CD14-positive monocyte (primary cell): ENCODE data around the gene CLEC3A. TPM values are rescaled to one million over a fixed set of nuclear protein-coding genes. Genes with fewer than 3 reads are reported as not detected.

Source experiments
- DNase-seq, 3 donors: peaks; one replicate each; pipeline ENCODE4 v3.0.0-alpha.2; 2011 to 2022
- H2AFZ ChIP-seq: 2 replicates; pipeline ENCODE4 v1.6.0; 2012; ENCODE audit warnings: mild to moderate bottlenecking, low read depth, low read length, inconsistent platforms; ENCODE audit not compliant: insufficient read depth, poor library complexity, severe bottlenecking
- H3K27ac ChIP-seq, 2 donors: 1 replicate in 1 of 2; 2 replicates in 1 of 2; pipeline ENCODE4 v1.5.1; 2012 to 2013; ENCODE audit warnings: low read length in 2 of 2, control low read depth in 1 of 2, inconsistent platforms in 1 of 2, low read depth in 1 of 2, mild to moderate bottlenecking in 1 of 2
- H3K27me3 ChIP-seq, 2 donors: one replicate each; pipeline versions ENCODE4 v1.6.0 to v1.6.1; 2011 to 2013; ENCODE audit warnings: low read length in 2 of 2; ENCODE audit not compliant: control insufficient read depth in 2 of 2, insufficient read depth in 2 of 2
- H3K36me3 ChIP-seq, 2 donors: replicated peaks in 1 of 2; 1 replicate in 1 of 2; 2 replicates in 1 of 2; pipeline versions ENCODE4 v1.5.1 to v1.6.1; 2012 to 2013; ENCODE audit warnings: low read length in 2 of 2, control low read depth in 1 of 2, inconsistent platforms in 1 of 2, mild to moderate bottlenecking in 1 of 2; ENCODE audit not compliant: insufficient read depth in 2 of 2, control insufficient read depth in 1 of 2
- H3K4me1 ChIP-seq, 2 donors: 1 replicate in 1 of 2; 2 replicates in 1 of 2; pipeline versions ENCODE4 v1.5.1 to v1.6.1; 2012 to 2013; ENCODE audit warnings: low read length in 2 of 2, control low read depth in 1 of 2, inconsistent platforms in 1 of 2, mild to moderate bottlenecking in 1 of 2, moderate library complexity in 1 of 2; ENCODE audit not compliant: insufficient read depth in 2 of 2, control insufficient read depth in 1 of 2
- H3K4me2 ChIP-seq: replicated peaks from 2 replicates; pipeline ENCODE3; 2012; ENCODE audit warnings: low read length, moderate library complexity, mild to moderate bottlenecking; ENCODE audit not compliant: poor library complexity, severe bottlenecking; ENCODE audit errors: extremely low read depth
- H3K4me3 ChIP-seq, 3 experiments: fragments of 200-600 bp in 1 of 3; sonication (generic) in 1 of 3; replicated peaks in 1 of 3; 1 replicate in 2 of 3; 2 replicates in 1 of 3; pipeline ENCODE4 v1.5.1; 2011 to 2013; ENCODE audit warnings: low read length in 3 of 3, mild to moderate bottlenecking in 3 of 3, control low read depth in 2 of 3, low read depth in 2 of 3, inconsistent platforms in 1 of 3, moderate library complexity in 1 of 3
- H3K79me2 ChIP-seq: 2 replicates; pipeline ENCODE4 v1.6.0; 2012; ENCODE audit warnings: mild to moderate bottlenecking, control low read depth, inconsistent platforms, low read length, moderate library complexity; ENCODE audit not compliant: insufficient read depth
- H3K9ac ChIP-seq: 2 replicates; pipeline ENCODE4 v1.6.0; 2017; ENCODE audit warnings: low read length, mild to moderate bottlenecking; ENCODE audit not compliant: insufficient read depth, poor library complexity, severe bottlenecking
- H3K9me3 ChIP-seq, 2 donors: replicated peaks in 1 of 2; 1 replicate in 1 of 2; 2 replicates in 1 of 2; pipeline versions ENCODE4 v1.5.1 to v1.6.1; 2012 to 2013; ENCODE audit warnings: low read length in 2 of 2, control low read depth in 1 of 2; ENCODE audit not compliant: control insufficient read depth in 1 of 2, insufficient read depth in 1 of 2
- H4K20me1 ChIP-seq: 2 replicates; pipeline ENCODE4 v1.6.0; 2012; ENCODE audit warnings: mild to moderate bottlenecking, low read length, control low read depth, moderate library complexity; ENCODE audit not compliant: insufficient read depth
- H3K27ac Mint-ChIP-seq, 7 donors: one replicate each; pipeline ENCODE4 v1.8.0; 2020; ENCODE audit warnings: mild to moderate bottlenecking in 7 of 7, mixed read lengths in 7 of 7, moderate library complexity in 6 of 7, inconsistent platforms in 2 of 7
- H3K27me3 Mint-ChIP-seq, 3 donors: one replicate each; pipeline ENCODE4 v1.8.0; 2021 to 2022; ENCODE audit warnings: low read depth in 3 of 3, mild to moderate bottlenecking in 3 of 3, mixed read lengths in 3 of 3, moderate library complexity in 3 of 3, inconsistent platforms in 1 of 3
- H3K36me3 Mint-ChIP-seq, 2 donors: one replicate each; pipeline ENCODE4 v1.8.0; 2020; ENCODE audit warnings: mixed read lengths in 2 of 2, inconsistent platforms in 1 of 2, mild to moderate bottlenecking in 1 of 2
- H3K4me1 Mint-ChIP-seq: one replicate; pipeline ENCODE4 v1.8.0; 2020; ENCODE audit warnings: mild to moderate bottlenecking, mixed read lengths
- H3K4me3 Mint-ChIP-seq, 2 donors: one replicate each; pipeline ENCODE4 v1.8.0; 2020; ENCODE audit warnings: mild to moderate bottlenecking in 2 of 2, mixed read lengths in 2 of 2, moderate library complexity in 1 of 2
- H3K9me3 Mint-ChIP-seq, 7 donors: one replicate each; pipeline ENCODE4 v1.8.0; 2020 to 2022; ENCODE audit warnings: mixed read lengths in 7 of 7, mild to moderate bottlenecking in 6 of 7, moderate library complexity in 6 of 7, inconsistent platforms in 2 of 7
- CTCF ChIP-seq: fragments of 200-600 bp; IDR thresholded peaks from one replicate; pipeline ENCODE4 v1.8.0; 2022; ENCODE audit warnings: antibody characterized with exemption, mild to moderate bottlenecking
- WGBS: methylation state at CpG from one replicate; pipeline ENCODE4 v1.1.5; 2013; ENCODE audit warnings: missing lambda C conversion rate; ENCODE audit not compliant: insufficient coverage; 5-methylcytosine and 5-hydroxymethylcytosine counted together
- intact Hi-C, 2 donors: fragments of 100-400 bp; cut with micrococcal nuclease; formaldehyde crosslinking; loops; one replicate each; pipeline versions ENCODE4 v1.15.0 to v1.15.1; 2023
- polyA plus RNA-seq, 3 donors: library from polyadenylated mRNA; depleted of rRNA in 1 of 3; unstranded in 2 of 3; stranded (reverse) in 1 of 3; fragments of 300-500 nt in 2 of 3; fragments of >200 nt in 1 of 3; fragmentation: Illumina TruSeq in 2 of 3; gene quantifications; 1 replicate in 2 of 3; 2 replicates in 1 of 3; pipeline ENCODE4 v1.2.3, GENCODE V29; 2012 to 2021

Gene CLEC3A
- polyA plus RNA-seq, 3 donors, result not detected

- Mint-ChIP-seq H3K27ac (no peak overlapping the region), H3K36me3 (no peaks in the 10 kb centered on the region), H3K4me1 (no peaks in the 10 kb centered on the region), H3K4me3 (no peak overlapping the region), H3K27me3 (peaks cover 0 to 7% (median 0%) of the 10 kb centered on the region in 3 donors), H3K9me3 (peaks cover 5 to 35% (median 14%) of the 10 kb centered on the region in 7 donors)
- no peaks in the 10 kb centered on the region for H3K4me1 ChIP-seq
- H3K9ac ChIP-seq, result no peak overlapping the region
- no peak for TF ChIP-seq CTCF
- H3K27me3 ChIP-seq, result no peaks in the 10 kb centered on the region
- no peaks in the 10 kb centered on the region for H3K79me2 ChIP-seq
- DNase-seq, result no peak
- no peaks in the 10 kb centered on the region for H3K36me3 ChIP-seq
- no peak overlapping the region for H3K27ac ChIP-seq
- no peaks in the 10 kb centered on the region for H4K20me1 ChIP-seq
- peaks cover 12 to 17% of the 10 kb centered on the region in 2 donors for H3K9me3 ChIP-seq
- H2AFZ ChIP-seq, result no peak overlapping the region
- intact Hi-C loops, result no loop called here
- no peak overlapping the region for H3K4me2 ChIP-seq
- no peak overlapping the region for H3K4me3 ChIP-seq
- WGBS, result 80% methylated on average over 3 of the region's 6 CpGs
These were observed 29.0 kb upstream of the CLEC3A start for GRCh38 chr16:77993111-77993985.

- H3K79me2 ChIP-seq, result no peaks in the 10 kb centered on the region
- Mint-ChIP-seq H3K4me1 (no peaks in the 10 kb centered on the region), H3K4me3 (no peak overlapping the region), H3K27me3 (peaks cover 0 to 4% (median 3%) of the 10 kb centered on the region in 3 donors), H3K36me3 (no peaks in the 10 kb centered on the region), H3K27ac (no peak overlapping the region), H3K9me3 (peaks cover 5 to 33% (median 14%) of the 10 kb centered on the region in 7 donors)
- H3K27me3 ChIP-seq, result no peaks in the 10 kb centered on the region
- peaks cover 12 to 17% of the 10 kb centered on the region in 2 donors for H3K9me3 ChIP-seq
- WGBS, result 90% methylated on average over 2 of the region's 7 CpGs
- H3K4me2 ChIP-seq, result no peak overlapping the region
- no peak overlapping the region for H3K27ac ChIP-seq
- no peak overlapping the region for H3K9ac ChIP-seq
- DNase-seq, result no peak
- no peak for TF ChIP-seq CTCF
- no peaks in the 10 kb centered on the region for H4K20me1 ChIP-seq
- no peaks in the 10 kb centered on the region for H3K4me1 ChIP-seq
- H3K4me3 ChIP-seq, result no peak overlapping the region
- H3K36me3 ChIP-seq, result no peaks in the 10 kb centered on the region
- intact Hi-C loops, result no loop called here
- no peak overlapping the region for H2AFZ ChIP-seq
These were observed 26.4 kb upstream of the CLEC3A start for GRCh38 chr16:77995843-77996455.
